Right lobe of liver (tissue), 4 donors: ENCODE results near the gene NMBR.

Experiments
- CTCF ChIP-seq, 4 donors: fragments of 200-600 bp in 3 of 4; fragments of 450-650 bp in 1 of 4; IDR thresholded peaks; one replicate each; pipeline versions ENCODE4 v1.5.1 to v1.8.0; 2016 to 2022; ENCODE audit warnings: antibody characterized with exemption in 4 of 4, mild to moderate bottlenecking in 2 of 4
- POLR2A ChIP-seq: fragments of 450-650 bp; IDR thresholded peaks from one replicate; pipeline ENCODE4 v1.6.1; 2017; ENCODE audit warnings: antibody characterized with exemption, mild to moderate bottlenecking
- donor health status: DM: no; HTN: no; CAD: no.
- donor health status: DM: no; HTN: no; CAD: no.
- donor health status: DM: no; HTN: yes; CAD: no.

- TF ChIP-seq CTCF (IDR thresholded peaks at IDR 0.05) (no peak), POLR2A (no peak)
Measured at GRCh38 chr6:142030115-142030619, 116.8 kb downstream of the NMBR start.
